Esophagus squamous epithelium (tissue), 5 donors: ENCODE results near the gene F2RL1. TPM values are rescaled to one million over a fixed set of nuclear protein-coding genes. Genes with fewer than 3 reads are reported as not detected.

Experiments used
- DNase-seq: peaks from one replicate; lab custom pipeline; 2025; lab: John Stamatoyannopoulos, UW
- H3K27ac ChIP-seq, 4 donors: fragments of 200-600 bp; sonication (generic); one replicate each; pipeline ENCODE4 v1.5.1; 2016 to 2019; ENCODE audit warnings: mild to moderate bottlenecking in 1 of 4
- H3K27me3 ChIP-seq, 4 donors: fragments of 200-600 bp; sonication (generic); 1 replicate in 3 of 4; 2 replicates in 1 of 4; pipeline versions ENCODE4 v1.5.1 to v1.6.0; 2017 to 2021; ENCODE audit warnings: antibody characterized with exemption in 1 of 4
- H3K36me3 ChIP-seq, 3 donors: fragments of 200-600 bp; sonication (generic); one replicate each; pipeline ENCODE4 v1.5.1; 2016 to 2019
- H3K4me1 ChIP-seq, 3 donors: fragments of 200-600 bp; sonication (generic); one replicate each; pipeline ENCODE4 v1.5.1; 2017 to 2019
- H3K4me3 ChIP-seq, 4 donors: fragments of 200-600 bp; sonication (generic); 1 replicate in 3 of 4; 2 replicates in 1 of 4; pipeline ENCODE4 v1.5.1; 2016 to 2019; ENCODE audit warnings: mild to moderate bottlenecking in 2 of 4, moderate library complexity in 1 of 4
- H3K9me3 ChIP-seq, 3 donors: fragments of 200-600 bp; sonication (generic); one replicate each; pipeline ENCODE4 v1.5.1; 2016 to 2019
- CTCF ChIP-seq, 6 experiments: fragments of 450-650 bp in 4 of 6; fragments of 200-600 bp in 2 of 6; sonication (generic) in 2 of 6; IDR thresholded peaks; one replicate each; pipeline ENCODE4 v1.5.1; 2016 to 2019; ENCODE audit warnings: antibody characterized with exemption in 6 of 6, mild to moderate bottlenecking in 4 of 6, moderate library complexity in 4 of 6
- POLR2A ChIP-seq, 4 donors: fragments of 450-650 bp; IDR thresholded peaks; one replicate each; pipeline ENCODE4 v1.6.1; 2017; ENCODE audit warnings: antibody characterized with exemption in 4 of 4, mild to moderate bottlenecking in 4 of 4, moderate library complexity in 3 of 4
- WGBS, 2 donors: methylation state at CpG; one replicate each; pipeline ENCODE4 v1.1.5; 2018; 5-methylcytosine and 5-hydroxymethylcytosine counted together
- intact Hi-C: fragments of 100-400 bp; cut with DNase I; formaldehyde crosslinking; loops from one replicate; pipeline ENCODE4 v1.15.0; 2022
- small RNA-seq, 4 donors: library from RNA; depleted of rRNA; stranded (forward); fragments of <200 nt; gene quantifications; one replicate each; pipeline ENCODE3, GENCODE V24; 2016
- total RNA-seq, 4 donors: library from RNA; depleted of rRNA; stranded (reverse); fragments of >200 nt; gene quantifications; one replicate each; pipeline ENCODE4 v1.1.0, GENCODE V29; 2016
- donor health status: DM: yes; HTN: yes; CAD: no.

F2RL1 gene
- total RNA-seq, 4 donors from 2014 or later: 9.0 to 15.8 (median 11.8) TPM

GRCh38 chr5:76870046-76870445, 51.2 kb downstream of the F2RL1 start:
- Histone ChIP-seq H3K4me3 (no peak overlapping the region), H3K4me1 (no peaks in the 10 kb centered on the region), H3K36me3 (no peaks in the 10 kb centered on the region), H3K9me3 (no peaks in the 10 kb centered on the region), H3K27me3 (no peaks in the 10 kb centered on the region), H3K27ac (no peak overlapping the region)
- DNase-seq: no peak
- 71 to 73% methylated on average over 6 of the region's 6 CpGs for WGBS, 2 donors
- TF ChIP-seq CTCF (IDR thresholded peaks at IDR 0.05): no peak
- TF ChIP-seq POLR2A (IDR thresholded peaks at IDR 0.05): no peak
- intact Hi-C loops: no loop called here

- Histone ChIP-seq H3K9me3 (no peaks in the 10 kb centered on the region), H3K4me1 (no peaks in the 10 kb centered on the region), H3K36me3 (no peaks in the 10 kb centered on the region), H3K4me3 (no peak overlapping the region), H3K27me3 (peaks cover 0 to 8% (median 0%) of the 10 kb centered on the region in 4 donors), H3K27ac (no peak overlapping the region)
- 41 to 53% methylated on average over 3 of the region's 3 CpGs for WGBS, 2 donors
- DNase-seq: no peak
- intact Hi-C loops: no loop called here
- TF ChIP-seq POLR2A (IDR thresholded peaks at IDR 0.05) (no peak), CTCF (IDR thresholded peaks at IDR 0.05) (no peak)
Measured at GRCh38 chr5:76874088-76874581, 55.3 kb downstream of the F2RL1 start.

Small RNA genes within 50 kb of the gene (small RNA-seq; reads per million reads assigned to genes)
- 0 reads per million in 4 donors for gene RN7SL208P

Other genes with a start within 250 kb of the F2RL1 start
- under 1 TPM; 0.18 to 0.76 (median 0.44) TPM for gene F2RL2, start 195.6 kb upstream of the F2RL1 start, total RNA-seq
- gene F2R, start 102.9 kb upstream of the F2RL1 start, total RNA-seq: 10 to 100 TPM in 1 of 4 donors, 1 to 10 TPM in 2, under 1 TPM in 1; 0.38 to 13.0 (median 4.9) TPM
- gene S100Z, start 31.0 kb downstream of the F2RL1 start, total RNA-seq: under 1 TPM in 1 of 4 donors, not detected in 3; 0.53 TPM
- gene CRHBP, start 134.0 kb downstream of the F2RL1 start, total RNA-seq: 1 to 10 TPM in 1 of 4 donors, not detected in 3; 1.1 TPM
- 10 to 100 TPM; 12.0 to 20.1 (median 16.4) TPM for gene AGGF1, start 211.4 kb downstream of the F2RL1 start, total RNA-seq